Neural progenitor cell (in vitro differentiated cells): Measurements from ENCODE around the gene OR13C4.

Experiments
- EZH2 ChIP-seq: fragments of 200-600 bp; sonication (generic); IDR thresholded peaks from 2 replicates; pipeline ENCODE4 v1.6.1; 2017; ENCODE audit warnings: antibody characterized with exemption, mild to moderate bottlenecking, moderate library complexity
- EZH2phosphoT487 ChIP-seq: fragments of 200-600 bp; sonication (generic); IDR thresholded peaks from 2 replicates; pipeline ENCODE4 v1.6.1; 2017; ENCODE audit warnings: antibody characterized with exemption
- TF ChIP-seq, protein P1 (sequence below): fragments of 200-600 bp; sonication (generic); IDR thresholded peaks from 2 replicates; pipeline ENCODE4 v1.5.1; 2017; ENCODE audit warnings: antibody characterized with exemption, mild to moderate bottlenecking

DNA sequence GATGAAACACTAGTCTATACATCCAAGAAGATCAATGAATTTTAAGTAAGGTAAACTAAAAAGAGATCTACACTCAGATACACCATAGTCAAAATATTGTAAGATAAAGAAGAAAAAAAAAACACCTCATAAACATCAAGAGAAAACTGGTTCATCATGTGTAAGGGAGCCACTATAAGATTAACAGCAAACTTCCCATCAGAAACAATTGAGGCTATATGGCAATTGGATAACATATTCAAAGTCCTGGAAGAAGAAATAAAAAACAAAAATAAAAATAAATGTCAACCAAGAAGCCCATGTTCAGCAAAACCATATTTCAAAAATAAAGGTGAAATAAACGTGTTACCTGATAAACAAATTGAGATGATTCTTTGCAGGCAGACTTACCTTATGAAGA, 45.6 kb upstream of the OR13C4 start:
- TF ChIP-seq, protein P1, sequence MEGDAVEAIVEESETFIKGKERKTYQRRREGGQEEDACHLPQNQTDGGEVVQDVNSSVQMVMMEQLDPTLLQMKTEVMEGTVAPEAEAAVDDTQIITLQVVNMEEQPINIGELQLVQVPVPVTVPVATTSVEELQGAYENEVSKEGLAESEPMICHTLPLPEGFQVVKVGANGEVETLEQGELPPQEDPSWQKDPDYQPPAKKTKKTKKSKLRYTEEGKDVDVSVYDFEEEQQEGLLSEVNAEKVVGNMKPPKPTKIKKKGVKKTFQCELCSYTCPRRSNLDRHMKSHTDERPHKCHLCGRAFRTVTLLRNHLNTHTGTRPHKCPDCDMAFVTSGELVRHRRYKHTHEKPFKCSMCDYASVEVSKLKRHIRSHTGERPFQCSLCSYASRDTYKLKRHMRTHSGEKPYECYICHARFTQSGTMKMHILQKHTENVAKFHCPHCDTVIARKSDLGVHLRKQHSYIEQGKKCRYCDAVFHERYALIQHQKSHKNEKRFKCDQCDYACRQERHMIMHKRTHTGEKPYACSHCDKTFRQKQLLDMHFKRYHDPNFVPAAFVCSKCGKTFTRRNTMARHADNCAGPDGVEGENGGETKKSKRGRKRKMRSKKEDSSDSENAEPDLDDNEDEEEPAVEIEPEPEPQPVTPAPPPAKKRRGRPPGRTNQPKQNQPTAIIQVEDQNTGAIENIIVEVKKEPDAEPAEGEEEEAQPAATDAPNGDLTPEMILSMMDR: no peak
- TF ChIP-seq EZH2: no peak
- TF ChIP-seq EZH2phosphoT487: no peak
